HG02884 (cell line): Measurements from ENCODE around the gene TMEM258.

Experiments used
- ATAC-seq: cut with Tn5 transposase; IDR thresholded peaks from one replicate; pipeline ENCODE4 v1.9.1; 2021; ENCODE audit warnings: mild to moderate bottlenecking, moderate library complexity; ENCODE audit not compliant: unreplicated experiment

TMEM258 gene

DNA sequence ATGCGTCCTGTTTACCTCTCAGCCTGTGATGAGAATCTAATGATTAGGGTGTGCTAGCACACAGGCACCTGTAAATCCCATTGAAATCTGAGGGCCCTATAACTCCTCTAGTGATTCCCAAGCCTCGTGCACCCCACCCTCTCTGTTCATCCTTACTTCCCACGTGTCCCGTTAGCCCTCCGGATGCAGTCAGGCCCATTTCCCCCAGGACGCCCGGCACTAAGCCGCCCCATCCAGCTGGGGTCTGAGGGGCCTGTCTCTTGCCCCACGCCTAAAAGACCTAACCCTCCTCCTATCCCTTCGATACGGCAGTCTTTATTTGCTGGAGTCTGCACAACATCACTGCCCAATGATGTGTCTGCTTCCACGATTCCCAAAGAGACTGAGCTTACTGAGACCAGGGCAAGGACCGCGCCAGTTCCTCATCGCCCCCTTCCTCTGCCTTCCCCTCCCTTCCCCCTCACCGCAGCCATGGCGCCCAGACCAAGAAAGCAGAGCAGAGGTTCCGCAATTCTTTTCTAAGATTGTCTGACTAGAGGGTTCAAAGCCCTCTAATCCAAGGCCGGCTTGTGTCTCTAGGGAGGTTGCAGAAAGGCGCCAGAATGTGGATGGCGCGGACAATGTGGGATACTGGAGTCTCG lies 34.7 kb upstream of the TMEM258 start:
- peak; percentile 1 for ATAC-seq

- no peak for ATAC-seq
Measured at GRCh38 chr11:61820174-61820573, 27.8 kb upstream of the TMEM258 start.

DNA sequence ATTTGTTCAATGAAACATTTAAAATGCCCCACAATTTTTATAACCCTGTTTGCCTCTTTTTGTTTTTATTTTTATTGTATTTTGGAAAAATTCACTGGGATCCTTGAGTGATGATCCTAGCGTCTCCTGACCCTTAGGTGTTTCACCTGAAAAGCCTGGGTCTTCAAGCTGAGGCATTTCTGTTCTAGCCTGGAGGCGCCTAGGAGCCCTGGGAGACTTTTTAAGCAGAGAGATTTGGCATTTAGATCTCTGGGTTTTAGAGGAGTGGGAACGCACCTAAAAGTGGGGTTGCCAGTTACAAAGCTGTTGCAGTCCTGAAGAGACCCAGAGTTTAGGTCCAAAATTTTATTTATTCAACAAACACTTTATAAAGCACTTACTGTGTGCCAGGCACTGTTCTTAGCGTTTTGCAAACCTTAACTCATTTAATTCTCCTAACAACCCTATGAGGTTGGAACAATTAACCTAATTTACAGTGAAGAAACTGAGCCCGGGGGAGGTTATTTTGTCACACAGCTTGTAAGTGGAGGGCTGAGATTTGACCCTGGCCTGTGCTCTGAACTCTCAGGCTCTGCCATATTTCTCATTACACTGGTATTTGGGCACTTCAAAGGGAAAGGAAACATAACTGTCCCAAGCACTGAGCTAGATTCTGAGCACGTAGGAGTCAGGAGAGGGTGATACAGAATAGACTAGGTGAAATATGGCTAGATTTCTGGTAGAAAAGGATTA lies 25.2 kb upstream of the TMEM258 start:
- ATAC-seq = no peak

DNA sequence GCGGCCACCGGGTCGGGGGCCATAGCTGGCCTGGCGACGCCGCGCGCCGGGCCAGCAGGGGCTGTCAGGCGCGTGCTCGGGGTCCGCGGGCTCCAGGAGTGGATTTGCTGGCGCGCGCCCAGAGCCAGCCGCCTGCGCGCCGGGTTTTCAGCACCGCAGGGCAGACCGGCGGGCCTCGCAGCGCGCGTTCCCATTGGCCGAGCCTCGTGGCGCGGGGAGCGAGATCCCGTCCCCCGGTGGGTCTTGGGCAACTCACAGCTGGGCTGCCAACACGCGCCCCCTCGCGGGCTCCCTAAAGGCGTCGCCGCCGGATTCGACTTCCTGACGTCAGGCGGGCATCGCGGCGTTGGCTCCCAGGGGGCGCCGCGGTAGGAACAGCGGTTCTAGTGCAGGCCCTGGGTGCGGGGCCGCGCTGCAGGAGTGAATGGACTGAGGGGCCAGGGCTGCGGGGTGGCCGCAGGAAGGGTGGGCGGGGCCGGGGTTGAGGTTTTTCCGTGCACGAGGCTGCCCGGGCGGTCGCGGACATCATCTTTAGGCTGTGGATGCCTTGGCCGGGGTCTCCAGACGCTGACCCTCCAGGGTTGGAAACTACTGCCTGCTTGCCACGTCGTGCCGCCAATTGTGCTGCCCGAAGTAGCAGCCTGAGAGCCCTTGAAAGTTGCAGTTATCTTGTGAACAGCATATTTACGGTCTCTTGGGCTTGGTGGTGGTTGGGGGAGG lies 24.5 kb upstream of the TMEM258 start, which contains the start of gene FADS1:
FADS1 (minus strand) TSS at position 268 of the 720 bp plus-strand sequence; CDS start at position 194, 74 bp downstream.
- no peak for ATAC-seq

DNA sequence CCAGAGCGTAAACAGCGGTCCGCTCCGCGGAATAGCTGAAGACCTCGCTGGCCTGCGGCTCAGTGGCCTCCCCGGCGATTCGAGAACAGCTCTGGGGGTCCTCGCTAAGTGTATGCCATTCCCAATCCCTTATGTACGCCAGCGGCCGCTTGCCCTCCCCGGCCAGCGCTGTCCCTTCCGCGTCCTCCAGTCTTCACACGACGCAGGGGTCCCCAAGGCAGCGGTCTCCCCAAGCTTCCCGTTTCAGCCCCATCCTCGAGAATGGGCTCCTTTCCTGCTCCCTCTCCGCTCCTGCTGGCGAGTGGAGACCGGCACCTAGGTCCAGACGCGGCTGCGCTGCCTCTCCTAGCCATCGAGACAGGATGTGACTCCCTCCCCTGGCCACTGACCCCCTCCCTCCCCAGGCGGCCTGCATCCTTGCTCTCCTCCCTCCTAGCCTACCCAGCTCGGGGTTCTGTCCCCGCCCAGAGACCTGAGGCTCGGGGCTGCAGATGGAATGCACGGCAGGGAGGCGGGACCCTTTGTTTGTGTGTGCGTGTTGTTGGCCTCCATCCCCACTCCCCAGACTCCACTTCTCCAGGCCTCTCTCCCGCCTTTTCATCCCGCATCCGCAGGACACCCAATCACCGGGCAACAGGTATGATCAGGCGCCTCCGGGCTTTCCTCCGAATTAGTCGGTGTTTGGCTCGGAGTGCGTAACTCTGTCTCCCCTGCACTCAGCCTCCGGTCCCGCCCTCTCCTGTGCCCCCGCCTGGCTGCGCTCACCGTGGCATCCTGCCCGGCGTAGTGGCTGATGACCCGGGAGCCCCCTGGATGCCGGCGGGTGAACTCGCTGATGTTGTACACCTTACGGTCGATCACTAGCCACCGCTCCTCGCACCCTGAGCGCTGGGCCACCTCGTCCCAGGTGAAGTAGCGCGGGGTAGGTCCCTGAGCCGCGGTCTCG lies 23.7 kb upstream of the TMEM258 start:
- ATAC-seq = no peak

GRCh38 chr11:61814958-61815789 lies 22.8 kb upstream of the TMEM258 start:
- peak; percentile 52 for ATAC-seq

DNA sequence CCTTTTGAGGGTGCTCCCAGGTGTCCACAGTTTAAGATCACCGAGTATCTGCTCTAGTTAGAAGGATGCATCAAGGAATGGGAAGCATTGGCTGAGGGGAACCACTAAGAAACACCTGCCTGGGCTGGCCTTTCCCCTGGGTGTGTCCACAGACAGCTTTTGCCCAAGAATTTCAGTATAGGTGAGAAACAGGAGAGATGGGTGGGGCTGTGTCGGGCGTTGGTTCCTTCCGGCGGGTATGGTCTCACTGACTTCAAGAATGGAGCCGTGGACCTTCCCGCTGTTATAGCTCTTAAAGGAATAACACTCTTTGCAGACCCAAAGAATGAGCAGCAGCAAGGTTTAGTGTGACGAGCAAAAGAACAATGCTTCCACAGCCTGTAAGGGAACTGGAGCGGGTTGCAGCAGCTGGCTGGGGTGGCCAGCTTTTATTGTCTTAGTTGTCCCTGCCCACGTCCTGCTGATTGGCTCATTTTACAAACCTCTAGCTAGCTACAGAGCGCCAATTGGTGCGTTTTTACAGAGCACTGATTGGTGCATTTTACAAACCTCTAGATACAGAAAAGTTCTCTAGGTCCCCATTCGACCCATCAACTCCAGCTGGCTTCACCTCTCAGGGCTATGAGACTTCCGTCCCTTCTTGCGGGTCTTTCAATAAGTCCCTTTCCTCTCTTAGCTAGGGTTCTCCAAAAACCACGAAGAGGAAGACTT lies 22.0 kb upstream of the TMEM258 start:
- ATAC-seq = no peak

GRCh38 chr11:61812736-61813411 lies 20.5 kb upstream of the TMEM258 start:
- no peak for ATAC-seq

DNA sequence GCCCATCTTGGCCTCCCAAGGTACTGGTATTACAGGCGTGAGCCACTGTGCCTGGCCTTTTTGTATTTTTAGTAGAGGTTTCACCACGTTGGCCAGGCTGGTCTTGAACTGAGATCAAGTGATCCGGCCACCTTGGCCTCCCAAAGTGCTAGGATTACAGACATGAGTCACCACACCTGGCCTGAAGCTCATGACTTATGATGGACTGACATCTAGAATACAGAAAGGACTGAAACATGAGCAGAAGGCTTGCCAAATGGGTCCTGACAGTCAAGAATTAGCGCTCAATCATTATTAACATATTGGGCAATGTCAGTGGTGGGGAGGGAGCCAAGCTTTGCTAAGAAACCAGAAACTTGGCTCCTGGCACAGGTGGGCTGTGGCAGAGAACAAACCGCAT lies 19.4 kb upstream of the TMEM258 start:
- no peak for ATAC-seq

GRCh38 chr11:61810671-61811175 lies 18.3 kb upstream of the TMEM258 start:
- no peak for ATAC-seq

DNA sequence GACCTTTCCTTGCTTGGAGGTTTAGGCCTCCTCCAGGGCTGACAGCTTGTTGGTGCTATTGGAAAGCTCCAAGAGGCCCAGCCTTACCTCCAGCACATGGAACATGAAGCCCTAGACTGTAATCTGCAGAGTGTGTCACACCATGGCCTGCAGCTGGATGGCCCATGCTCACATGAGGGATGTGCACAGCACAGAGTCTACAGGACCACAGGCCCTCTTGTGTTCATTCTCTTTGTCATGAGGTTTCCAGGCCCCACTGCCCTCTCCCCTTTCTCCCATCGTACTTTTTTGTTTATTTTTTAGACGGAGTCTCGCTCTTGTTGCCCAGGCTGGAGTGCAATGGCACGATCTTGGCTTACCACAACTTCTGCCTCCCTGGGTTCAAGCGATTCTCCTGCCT lies 14.4 kb upstream of the TMEM258 start:
- no peak for ATAC-seq

- no peak for ATAC-seq
Measured at GRCh38 chr11:61805146-61805545, 12.7 kb upstream of the TMEM258 start.

- no peak for ATAC-seq
Measured at GRCh38 chr11:61803889-61804647, 11.7 kb upstream of the TMEM258 start.

DNA sequence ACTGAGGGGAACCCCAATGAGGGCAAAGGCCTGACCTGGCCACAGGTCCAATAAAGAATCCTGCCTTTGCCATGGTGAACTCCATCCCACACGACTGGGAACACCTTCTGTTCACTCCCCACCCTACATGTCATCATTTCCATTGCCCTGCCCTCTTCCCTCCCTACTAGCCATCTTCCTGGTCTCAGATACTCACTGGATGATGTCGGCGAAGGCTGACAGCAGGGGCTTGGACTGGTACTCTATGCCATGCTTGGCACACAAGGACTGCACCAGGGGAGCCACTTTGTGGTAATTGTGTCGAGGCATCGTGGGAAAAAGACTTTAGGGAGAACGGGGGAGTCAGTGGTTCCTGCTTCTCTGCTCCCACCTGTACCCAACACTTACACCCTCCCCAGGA lies 10.2 kb upstream of the TMEM258 start:
- ATAC-seq = no peak

GRCh38 chr11:61800331-61801281 lies 8.2 kb upstream of the TMEM258 start:
- no peak for ATAC-seq

GRCh38 chr11:61799665-61800284 lies 7.4 kb upstream of the TMEM258 start:
- ATAC-seq = no peak
